ENCODE results near the gene SETD2.
A peak's percentile ranks its signal among the peaks of the same experiment; 100 is the strongest.
"Not testable (repeated sequence)": the region's sequence is repeated elsewhere in the genome, so short reads cannot be mapped to it uniquely, and the experiment has no call there.

The SETD2 gene, protein sequence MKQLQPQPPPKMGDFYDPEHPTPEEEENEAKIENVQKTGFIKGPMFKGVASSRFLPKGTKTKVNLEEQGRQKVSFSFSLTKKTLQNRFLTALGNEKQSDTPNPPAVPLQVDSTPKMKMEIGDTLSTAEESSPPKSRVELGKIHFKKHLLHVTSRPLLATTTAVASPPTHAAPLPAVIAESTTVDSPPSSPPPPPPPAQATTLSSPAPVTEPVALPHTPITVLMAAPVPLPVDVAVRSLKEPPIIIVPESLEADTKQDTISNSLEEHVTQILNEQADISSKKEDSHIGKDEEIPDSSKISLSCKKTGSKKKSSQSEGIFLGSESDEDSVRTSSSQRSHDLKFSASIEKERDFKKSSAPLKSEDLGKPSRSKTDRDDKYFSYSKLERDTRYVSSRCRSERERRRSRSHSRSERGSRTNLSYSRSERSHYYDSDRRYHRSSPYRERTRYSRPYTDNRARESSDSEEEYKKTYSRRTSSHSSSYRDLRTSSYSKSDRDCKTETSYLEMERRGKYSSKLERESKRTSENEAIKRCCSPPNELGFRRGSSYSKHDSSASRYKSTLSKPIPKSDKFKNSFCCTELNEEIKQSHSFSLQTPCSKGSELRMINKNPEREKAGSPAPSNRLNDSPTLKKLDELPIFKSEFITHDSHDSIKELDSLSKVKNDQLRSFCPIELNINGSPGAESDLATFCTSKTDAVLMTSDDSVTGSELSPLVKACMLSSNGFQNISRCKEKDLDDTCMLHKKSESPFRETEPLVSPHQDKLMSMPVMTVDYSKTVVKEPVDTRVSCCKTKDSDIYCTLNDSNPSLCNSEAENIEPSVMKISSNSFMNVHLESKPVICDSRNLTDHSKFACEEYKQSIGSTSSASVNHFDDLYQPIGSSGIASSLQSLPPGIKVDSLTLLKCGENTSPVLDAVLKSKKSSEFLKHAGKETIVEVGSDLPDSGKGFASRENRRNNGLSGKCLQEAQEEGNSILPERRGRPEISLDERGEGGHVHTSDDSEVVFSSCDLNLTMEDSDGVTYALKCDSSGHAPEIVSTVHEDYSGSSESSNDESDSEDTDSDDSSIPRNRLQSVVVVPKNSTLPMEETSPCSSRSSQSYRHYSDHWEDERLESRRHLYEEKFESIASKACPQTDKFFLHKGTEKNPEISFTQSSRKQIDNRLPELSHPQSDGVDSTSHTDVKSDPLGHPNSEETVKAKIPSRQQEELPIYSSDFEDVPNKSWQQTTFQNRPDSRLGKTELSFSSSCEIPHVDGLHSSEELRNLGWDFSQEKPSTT (N-terminal part only)
- 223 to 376 (median 340) reads per million in 4 experiments for total RNA-seq

DNA sequence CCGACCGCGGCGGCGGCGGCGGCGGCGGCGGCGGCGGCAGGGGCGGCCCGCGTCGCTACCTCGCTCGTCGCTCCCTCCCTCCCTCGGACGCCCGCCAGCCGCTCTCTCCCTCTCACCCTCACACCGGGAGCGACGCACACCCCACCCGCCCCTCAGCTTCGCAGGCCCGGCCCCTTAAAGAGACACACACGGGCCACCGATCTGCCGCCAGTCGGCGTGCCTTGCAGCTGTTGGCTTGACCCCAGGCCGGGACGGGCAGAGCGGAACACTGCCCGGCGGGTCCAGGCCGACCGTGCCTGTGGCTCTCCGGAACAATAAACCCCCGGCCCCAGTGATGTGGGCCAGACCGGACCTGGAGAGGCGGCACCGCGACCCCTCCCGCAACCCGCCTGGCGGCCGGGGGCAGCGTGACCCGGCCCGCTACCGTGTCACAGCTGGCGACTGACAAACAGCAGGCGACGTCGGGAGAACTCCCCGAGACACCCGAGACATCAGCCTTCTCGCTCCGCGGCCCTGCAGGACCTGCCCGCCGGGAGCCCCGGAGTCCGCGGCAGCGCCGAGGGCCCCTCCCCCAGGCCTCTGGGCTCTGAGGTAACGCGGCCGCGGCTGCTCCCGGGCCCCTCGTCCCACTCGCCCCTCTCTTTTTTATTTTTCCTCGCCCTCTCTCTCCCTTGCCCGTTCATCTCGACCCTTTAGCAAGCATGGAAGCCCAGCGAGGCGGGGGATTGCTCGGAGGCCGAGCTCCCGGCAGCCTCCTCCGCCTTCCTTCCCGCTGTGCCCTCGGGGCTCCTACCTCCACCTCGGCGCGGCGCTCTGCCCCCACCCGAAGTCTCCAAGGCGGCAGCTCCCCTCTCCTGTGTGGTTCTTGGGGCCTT, at the start of gene SETD2:
Gene SETD2, minus strand, starts transcription at position 107 of the 875 bp plus-strand sequence. CDS start 189 bp downstream, outside the sequence.
- peak; percentile 70 for DNase-seq

DNA sequence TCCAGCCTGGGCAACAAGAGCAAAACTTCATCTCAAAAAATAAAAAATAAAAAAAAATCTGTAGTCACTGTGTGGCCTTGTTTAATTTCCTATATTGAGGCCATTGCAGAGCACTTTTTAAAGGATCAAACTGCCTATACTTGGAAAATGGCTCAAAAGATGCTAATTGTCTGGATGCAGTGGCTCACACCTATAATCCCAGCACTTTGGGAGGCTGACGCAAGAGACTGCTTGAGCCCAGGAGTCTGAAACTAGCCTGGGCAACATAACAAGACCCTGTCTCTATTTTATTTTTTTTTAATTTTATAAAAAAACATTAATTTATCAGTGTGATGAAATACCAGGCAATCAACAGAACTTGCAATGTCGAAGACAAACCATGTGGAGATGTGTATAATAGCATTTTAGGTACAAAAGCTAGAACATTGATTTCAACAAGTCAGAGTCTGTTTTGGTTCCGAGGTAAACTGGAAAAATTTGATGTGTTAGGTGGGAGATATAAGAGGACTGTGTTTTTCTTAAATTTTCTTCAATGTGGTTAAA, 47.0 kb upstream of the SETD2 start:
- DNase-seq, result no peak

DNA sequence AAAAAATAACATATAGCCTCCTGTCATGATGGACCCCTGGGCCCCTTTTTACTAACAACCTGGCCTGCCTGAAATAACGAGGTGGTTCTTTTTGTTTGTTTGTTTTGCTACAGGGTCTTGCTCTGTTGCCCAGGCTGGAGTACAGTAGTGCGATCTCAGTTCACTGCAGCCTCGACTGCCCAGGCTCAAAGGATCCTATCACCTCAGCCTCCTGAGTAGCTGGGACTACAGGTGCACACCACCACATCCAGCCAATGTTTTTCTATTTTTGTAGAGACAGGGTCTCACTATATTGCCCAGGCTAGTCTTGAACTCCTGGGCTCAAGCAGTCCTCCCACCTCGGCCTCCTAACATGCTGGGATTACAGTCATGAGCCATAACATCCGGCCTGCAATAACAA, 42.1 kb upstream of the SETD2 start:
- not testable (repeated sequence) for DNase-seq

DNA sequence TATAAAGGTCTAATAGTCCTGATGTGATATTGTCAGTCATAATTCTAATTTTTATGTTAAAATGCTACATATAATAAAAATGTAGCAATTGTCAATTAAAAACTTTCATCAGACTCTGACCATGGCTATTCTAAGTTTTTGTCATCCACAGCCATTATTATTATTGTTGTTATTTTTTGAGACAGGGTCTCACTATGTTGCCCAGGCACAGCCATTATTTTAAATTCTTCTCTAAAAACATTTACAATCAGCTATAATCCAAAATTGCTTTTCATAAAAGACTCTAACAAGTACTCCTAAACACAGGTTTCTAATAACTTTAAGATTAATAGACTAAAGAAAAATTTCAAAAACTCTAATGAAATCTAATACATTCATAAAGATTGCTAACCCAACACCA, 41.0 kb upstream of the SETD2 start:
- no peak for DNase-seq

DNA sequence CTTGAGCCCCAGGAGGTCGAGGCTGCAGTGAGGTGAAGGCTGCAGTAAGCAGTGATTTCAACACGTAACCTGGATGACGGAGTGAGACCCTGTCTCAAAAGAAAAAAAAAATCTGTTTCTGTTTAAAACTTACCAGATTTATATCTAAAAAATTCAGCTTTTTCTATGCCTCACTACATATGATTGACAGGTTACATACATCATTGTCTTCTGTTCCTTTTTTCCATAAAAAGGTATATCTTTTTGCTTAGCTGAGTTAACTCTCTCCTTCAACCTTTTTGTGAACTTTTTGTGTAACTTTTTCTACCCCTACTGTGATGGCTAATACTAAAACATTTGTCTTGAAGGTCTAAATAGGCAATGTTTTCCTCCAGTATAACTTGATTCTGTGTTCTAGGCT, 38.6 kb upstream of the SETD2 start:
- DNase-seq, result no peak

DNA sequence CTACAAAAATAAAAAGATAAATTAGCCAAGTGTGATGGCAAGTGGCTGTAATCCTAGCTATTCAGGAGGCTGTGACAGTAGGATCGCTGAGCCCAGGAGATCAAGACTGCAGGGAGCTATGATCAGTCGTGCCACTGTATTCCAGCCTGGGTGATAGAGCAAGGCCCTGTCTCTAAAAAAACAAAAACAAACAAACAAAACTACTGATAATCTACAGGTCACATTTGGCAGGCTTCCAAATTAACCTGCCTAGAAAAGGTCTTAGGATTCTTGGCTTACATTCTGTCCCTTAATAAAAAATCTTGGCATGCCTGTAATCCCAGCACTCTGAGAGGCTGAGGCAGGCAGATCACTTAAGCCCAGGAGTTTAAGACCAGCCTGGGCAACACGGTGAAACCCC, 33.4 kb upstream of the SETD2 start:
- DNase-seq, result no peak

DNA sequence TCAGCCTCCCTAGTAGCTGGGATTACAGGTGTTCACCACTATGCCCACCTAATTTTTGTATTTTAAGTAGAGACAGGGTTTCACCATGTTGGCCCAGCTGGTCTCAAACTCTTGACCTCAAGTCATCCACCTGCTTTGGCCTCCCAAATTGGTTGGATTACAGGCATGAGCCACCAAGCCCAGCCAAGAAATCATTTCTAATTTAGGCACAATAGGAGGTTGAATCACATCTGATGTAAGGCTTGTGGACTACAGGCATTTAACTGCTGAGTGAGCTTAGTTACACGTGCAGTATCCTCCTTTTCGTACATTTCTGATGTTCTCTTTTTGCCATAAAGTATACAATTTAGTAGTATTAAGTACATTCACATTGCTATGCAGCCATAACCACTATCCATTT, 31.1 kb upstream of the SETD2 start:
- DNase-seq, result no peak

DNA sequence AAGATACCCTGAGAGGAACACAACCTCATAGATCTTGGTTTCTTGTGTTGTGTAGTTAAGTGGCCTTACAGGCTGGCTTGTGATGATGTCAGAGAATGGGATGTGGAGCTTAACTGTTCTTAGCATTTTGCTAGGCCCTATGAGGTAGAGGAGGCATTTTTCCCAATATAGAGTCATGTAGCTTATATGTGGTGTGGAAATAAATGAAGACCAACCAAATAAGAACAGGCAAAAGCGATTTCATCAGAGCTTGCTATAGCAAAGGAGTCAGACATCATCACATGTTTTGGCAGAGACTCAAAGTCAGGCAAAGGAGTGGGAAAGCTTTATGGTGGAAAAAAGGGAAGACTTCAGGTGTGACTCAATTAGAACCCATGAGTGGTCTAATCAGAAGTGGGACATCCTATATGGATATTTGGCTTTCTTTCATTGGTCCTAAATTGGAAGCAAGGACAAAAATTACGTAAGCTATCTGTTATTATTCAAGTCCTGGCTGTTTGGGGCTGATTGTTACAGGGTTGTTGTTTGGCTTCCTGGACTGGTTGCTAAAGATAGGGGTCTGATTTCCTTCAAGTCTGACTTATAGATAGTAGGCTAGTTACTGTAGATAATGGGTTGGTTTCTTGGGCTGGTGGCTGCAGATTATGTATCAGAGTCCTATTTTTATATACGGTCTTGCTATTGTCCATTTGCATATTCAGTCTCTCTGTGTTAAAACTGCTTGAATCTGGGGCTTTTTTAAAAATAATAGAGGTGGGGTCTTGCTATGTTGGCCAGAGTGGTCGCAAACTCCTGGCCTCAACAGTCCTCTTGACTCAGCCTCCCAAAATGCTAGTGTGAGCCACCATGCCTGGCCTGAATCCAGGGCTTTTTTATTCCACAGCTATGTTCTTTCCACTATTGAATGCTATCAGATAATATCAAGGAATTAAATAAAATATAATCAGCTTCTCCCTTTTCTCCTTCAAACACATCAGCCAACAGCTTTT, 30.3 kb upstream of the SETD2 start:
- no peak for DNase-seq

DNA sequence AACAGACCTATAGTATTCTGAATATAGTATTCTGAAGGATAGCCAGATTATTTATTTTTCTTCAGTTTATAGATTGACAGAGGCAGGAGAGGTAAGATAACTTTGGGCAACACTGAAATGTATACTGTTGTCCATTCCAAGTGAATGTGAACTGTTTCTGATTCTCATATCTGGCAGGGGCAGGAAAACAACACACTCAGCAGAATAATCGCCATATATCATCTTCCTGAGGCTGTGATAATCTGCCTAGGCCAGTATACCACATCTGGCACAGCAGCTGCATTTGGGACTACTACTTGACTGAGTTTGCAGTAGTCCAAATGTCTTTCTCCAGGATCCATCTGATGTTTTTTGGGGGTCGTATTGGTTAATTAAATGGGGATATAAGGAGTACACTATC, 22.4 kb upstream of the SETD2 start:
- no peak for DNase-seq

DNA sequence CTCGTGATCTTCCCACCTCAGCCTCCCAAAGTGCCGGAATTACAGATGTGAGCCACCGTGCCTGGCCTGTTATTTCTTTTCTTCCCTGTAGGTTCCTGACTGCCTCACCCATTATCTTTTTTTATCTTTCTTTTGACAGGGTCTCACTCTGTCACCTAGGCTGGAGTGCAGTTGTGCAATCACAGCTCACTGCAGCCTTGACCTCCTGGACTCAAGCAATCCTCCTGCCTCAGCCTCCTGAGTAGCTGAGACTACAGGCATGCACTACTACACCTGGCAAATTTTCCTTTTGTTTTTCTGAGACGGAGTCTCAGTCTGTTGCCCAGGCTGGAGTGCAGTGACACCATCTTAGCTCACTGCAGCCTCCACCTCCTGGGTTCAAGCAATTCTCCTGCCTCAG, 17.8 kb upstream of the SETD2 start:
- not testable (repeated sequence) for DNase-seq

DNA sequence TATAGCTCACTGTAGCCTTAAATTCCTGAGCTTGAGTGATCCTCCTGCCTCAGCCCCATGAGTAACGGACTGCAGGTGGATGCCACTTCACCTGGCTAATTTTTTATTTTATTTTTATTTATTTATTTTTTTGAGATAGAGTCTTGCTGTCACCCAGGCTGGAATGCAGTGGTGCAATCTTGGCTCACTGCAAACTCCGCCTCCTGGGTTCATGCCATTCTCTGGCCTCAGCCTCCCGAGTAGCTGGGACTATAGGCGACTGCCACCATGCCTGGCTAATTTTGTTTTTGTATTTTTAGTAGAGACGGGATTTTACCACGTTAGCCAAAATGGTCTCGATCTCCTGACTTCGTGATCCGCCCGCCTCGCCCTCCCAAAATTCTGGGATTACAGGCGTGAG, 16.1 kb upstream of the SETD2 start:
- DNase-seq, result not testable (repeated sequence)

DNA sequence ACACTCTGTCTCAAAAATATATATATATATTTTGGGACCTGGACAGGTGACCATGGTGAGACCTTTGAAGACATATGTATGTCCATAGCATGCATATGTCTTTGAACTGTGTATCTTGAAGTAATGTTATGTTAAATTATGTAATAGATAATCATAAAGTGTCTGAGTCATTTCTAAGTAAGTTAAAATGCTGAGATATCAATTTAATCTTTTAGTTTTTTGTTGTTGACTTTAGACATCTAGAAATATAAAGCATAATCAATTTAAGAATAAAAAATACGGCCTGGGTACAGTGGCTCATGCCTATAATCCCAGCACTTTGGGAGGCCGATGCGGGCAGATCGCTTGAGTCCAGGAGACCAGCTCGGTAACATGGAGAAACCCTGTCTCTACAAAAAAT, 12.7 kb upstream of the SETD2 start:
- no peak for DNase-seq

DNA sequence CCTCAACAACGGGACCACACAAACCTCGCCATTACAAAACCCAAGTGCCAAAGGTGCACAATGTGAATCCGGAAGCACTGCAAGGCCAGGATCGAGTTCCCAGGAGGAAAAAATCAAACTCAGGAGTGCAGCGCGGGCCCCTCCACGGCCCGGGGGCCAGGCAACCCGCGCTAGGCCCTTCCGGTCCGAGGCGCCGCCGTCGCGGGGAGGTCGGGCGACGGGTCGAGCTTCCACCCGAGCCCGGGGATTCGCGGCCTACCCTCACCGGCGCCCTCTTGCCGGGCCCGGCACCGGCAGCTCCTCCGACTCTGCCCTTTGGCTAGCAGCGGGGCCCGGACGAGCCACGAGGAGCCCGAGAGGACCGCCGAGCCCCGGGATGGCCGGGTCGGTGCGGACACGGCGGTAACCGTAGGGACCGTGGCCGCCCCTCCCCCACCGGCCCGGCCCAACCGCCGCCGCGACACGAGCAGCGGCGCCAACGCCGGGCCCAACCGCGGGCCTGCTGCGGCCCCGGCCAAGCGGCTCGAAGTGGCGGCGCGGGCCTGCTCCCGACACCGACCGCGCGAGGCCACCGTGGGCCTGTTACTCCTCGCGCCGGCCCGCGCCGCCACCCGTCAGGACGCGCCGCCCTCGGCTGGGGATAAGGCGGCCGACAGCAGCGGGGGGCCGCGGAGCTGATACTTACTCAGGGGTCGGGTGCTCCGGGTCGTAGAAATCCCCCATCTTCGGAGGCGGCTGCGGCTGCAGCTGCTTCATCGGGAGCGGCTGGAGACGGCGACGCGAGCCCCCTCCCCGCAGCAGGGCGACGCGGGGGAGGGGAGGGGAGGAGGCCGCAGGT, 525 bp downstream of the SETD2 start:
- DNase-seq, result peak; percentile 45

DNA sequence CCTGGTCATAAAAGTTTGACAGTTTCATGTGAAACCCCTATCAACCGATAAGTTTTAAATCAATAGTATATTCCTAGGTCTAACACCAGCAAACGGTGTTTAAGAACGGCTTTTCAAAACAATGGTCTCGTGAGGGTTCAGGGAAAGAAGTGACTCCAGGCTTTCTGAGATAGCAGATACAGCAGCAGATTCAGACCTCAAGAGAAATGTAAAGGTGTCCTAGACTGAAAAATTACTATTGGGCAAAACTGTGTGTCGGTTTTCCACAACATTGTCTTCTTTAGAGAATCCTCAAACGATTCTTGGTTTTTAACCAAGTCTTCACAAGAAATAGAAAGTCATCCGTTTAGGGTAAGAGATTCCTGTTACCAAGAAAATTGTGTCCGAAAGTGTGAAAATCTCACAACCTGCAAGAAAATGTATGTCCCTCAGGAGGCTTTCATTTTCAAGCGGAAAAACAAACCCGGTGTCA, 1.2 kb downstream of the SETD2 start:
- no peak for DNase-seq

DNA sequence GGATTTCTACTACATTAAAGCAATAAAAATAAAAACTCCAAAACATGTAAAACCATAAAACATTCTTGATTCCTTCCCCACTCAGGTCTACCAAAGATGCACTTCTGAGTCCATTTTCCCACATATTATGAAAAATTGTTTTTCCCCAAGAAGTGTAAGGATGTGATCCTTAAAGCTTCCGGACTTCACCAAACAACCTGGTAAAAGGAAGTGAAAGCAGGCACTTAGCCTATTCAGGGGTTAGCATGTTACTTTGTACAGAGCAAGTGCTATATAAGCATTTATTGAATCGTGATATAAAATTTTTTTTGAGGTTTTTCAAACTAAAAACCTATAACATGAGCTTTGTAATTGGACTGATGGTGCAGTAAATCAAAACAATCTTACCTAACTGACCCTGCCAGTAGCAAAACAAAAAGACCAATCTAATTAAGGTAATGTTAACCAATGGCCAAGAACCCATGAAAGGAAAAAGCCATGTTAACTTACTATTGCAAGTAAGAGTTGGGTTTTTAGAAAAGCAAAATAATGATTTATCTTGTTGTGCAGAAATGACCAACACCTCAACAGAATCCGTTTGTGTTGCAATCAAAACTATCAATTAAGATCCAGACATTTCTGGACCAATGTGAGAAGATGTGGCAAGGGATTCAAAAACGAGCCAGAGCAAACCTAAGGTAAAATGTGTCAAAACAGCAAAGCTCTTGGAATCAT, 1.8 kb downstream of the SETD2 start:
- no peak for DNase-seq

DNA sequence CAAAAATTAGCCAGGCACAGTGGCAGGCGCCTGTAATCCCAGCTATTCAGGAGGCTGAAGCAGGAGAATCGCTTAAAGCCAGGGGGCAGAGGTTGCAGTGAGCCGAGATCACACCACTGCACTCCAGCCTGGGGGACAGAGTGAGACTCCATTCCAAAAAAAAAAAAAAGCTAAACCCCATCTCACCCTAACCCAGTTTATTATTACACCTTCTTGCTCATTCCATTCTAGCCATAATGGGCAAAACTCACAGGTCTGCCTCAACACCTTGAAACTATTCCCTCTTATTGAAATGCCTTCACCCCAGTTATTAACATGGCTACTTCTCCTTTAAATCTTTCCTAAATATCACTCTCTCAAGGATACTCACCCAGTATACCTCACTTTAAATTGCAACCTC, 4.1 kb downstream of the SETD2 start:
- DNase-seq, result no peak

DNA sequence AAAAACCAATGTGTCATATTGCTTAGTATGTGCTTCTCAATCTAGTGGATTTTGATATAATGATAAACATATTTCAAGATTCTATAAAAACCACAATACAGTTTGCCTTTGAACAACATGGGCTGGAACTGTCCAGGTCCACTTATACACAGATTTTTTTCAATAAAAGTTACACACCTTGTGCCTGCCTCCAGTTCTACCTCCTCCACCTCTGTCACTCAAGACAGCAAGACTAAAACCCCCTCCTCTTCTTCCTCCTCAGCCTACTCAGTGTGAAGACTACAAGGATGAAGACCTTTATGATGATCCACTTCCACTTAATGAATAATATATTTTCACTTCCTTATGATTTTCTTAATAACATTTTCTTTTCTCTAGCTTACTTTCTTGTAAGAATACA, 5.7 kb downstream of the SETD2 start:
- no peak for DNase-seq

DNA sequence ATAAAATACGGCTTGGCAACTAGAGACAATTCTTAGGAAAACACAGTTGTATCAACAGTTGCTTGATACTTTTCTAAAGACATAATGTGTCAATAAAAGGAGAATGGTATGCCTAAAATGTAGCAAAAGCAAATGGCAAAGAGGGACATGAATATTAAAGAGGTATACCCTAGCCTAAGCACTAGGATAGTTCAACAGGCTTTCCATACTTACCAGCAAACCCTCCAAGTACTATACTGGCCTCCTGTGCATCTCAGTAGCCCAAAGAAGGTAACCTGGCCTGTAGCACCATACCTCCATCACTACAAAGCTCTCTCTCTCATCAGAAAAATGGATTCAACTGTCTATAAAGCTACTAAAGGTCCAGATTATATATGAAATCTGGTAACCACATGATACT, 7.5 kb downstream of the SETD2 start:
- no peak for DNase-seq

DNA sequence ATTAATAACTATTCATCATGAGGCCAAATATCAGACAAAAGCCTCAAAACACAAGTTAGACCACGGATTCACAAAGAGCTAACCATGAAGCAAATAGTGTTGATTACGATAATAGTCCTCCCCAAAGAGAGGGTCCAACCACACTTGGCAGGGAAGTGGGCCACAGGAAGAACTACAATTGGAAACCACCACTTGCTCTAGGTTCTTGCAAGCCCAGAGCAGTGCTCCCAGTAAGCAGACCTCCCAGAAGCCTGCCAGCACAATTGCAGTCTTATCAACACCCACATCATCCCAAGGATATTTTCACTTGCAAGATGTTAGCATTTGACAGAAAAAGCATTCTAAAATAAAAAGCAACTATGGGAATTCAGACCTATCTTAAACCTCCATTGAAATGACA, 11.3 kb downstream of the SETD2 start:
- no peak for DNase-seq
